ENCODE data around the gene ACTG1. TPM values are rescaled to one million over a fixed set of nuclear protein-coding genes. Genes with fewer than 3 reads are reported as not detected.

ACTG1 gene
- total and polyA plus RNA-seq, 2 donors (not counting 1 experiment from before 2014, with no cell fraction given) = 803 to 1,677 TPM

DNA sequence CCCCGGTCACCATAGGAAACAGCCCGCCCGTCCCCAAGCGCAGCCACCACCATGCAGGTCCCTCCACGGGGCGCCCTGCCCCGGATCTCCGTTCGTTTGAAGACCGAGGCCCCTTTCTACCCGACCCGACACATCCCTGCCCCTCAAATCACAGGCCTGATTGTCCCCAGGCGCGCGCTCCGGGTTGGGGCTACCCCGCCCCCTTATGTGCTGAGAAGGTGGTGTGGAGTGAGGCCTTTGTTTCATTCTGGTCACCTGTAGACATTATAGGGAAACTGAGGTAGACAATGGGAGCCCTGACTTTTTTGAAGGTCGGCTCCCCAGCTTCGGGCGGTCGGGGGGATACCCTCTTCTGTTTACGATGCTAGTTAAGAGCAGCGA is 763 bp upstream of the ACTG1 start:
- TF ChIP-seq EZH2 (IDR thresholded peaks at IDR 0.05; ENCODE audit: borderline replicate concordance, insufficient read depth, low read depth, low read length, poor library complexity, severe bottlenecking) = no peak
- TF ChIP-seq, protein P1, sequence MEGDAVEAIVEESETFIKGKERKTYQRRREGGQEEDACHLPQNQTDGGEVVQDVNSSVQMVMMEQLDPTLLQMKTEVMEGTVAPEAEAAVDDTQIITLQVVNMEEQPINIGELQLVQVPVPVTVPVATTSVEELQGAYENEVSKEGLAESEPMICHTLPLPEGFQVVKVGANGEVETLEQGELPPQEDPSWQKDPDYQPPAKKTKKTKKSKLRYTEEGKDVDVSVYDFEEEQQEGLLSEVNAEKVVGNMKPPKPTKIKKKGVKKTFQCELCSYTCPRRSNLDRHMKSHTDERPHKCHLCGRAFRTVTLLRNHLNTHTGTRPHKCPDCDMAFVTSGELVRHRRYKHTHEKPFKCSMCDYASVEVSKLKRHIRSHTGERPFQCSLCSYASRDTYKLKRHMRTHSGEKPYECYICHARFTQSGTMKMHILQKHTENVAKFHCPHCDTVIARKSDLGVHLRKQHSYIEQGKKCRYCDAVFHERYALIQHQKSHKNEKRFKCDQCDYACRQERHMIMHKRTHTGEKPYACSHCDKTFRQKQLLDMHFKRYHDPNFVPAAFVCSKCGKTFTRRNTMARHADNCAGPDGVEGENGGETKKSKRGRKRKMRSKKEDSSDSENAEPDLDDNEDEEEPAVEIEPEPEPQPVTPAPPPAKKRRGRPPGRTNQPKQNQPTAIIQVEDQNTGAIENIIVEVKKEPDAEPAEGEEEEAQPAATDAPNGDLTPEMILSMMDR (IDR thresholded peaks at IDR 0.05) = no peak
- DNase-seq = peak; percentile 86
- Mint-ChIP-seq H3K27ac (peak overlapping the region; percentile 96), H3K4me1 (peaks cover 72% of the 10 kb centered on the region), H3K9me3 (ENCODE audit: insufficient read depth) (no peaks in the 10 kb centered on the region), H3K27me3 (no peaks in the 10 kb centered on the region), H3K4me3 (peak overlapping the region; percentile 84)
- H3K27ac ChIP-seq (ENCODE audit: low read length in 2 of 2) = peak overlapping the region; percentile 89 to 97
- H3K4me3 ChIP-seq (ENCODE audit: control extremely low read depth in 1 of 5, extremely low read depth in 1 of 5, insufficient read depth in 1 of 5, low read depth in 2 of 5, low read length in 4 of 5) = peak overlapping the region; percentile 40 to 94 (median 73)
- POLR2A ChIA-PET = interaction anchor here (1.0 to 4.8 kb wide), 6 partner anchors 30 to 118 kb away, joined by 3 to 33 read pairs (median 8); partner anchors contain the start of genes BAHCC1 and FAAP100
- H3K79me2 ChIP-seq (ENCODE audit: control insufficient read depth, insufficient read depth, low read length) = peaks cover 71% of the 10 kb centered on the region
- 1% methylated on average over 17 of the region's 23 CpGs for WGBS (ENCODE audit: insufficient coverage)
- ATAC-seq (ENCODE audit: low read depth) = peak; percentile 13
- no peaks in the 10 kb centered on the region for H3K27me3 ChIP-seq (replicated peaks in 1 of 4; ENCODE audit: control extremely low read depth in 1 of 4, control insufficient read depth in 3 of 4, insufficient read depth in 4 of 4, low read length in 3 of 4)
- H2AFZ ChIP-seq (ENCODE audit: insufficient read depth, low read depth, low read length, poor library complexity, severe bottlenecking) = peak overlapping the region; percentile 74
- intact Hi-C loops (cut with micrococcal nuclease) = loop anchor here (1.0 to 10.0 kb wide), 5 partner anchors 39 to 1716 kb away; partner anchors contain the start of genes CBX8, FAAP100, SLC25A10 and SLC38A10
- CTCF ChIA-PET = interaction anchor here (0.7 to 2.1 kb wide), 6 partner anchors 10 to 116 kb away, joined by 3 to 7 read pairs (median 3); partner anchors contain the start of gene FAAP100
- H3K9ac ChIP-seq (ENCODE audit: low read length) = peak overlapping the region; percentile 87
- H4K20me1 ChIP-seq (ENCODE audit: control insufficient read depth, insufficient read depth, low read length, poor library complexity, severe bottlenecking) = peaks cover 43% of the 10 kb centered on the region
- no peaks in the 10 kb centered on the region for H3K9me3 ChIP-seq (ENCODE audit: control extremely low read depth in 1 of 3, control insufficient read depth in 2 of 3, insufficient read depth in 1 of 3, low read length in 2 of 3)
- peaks cover 0 to 42% of the 10 kb centered on the region in 2 experiments for H3K36me3 ChIP-seq (replicated peaks in 1 of 2; ENCODE audit: control extremely low read depth in 1 of 2, control insufficient read depth in 1 of 2, extremely low read depth in 1 of 2, insufficient read depth in 2 of 2, low read length in 1 of 2)
- H3K4me1 ChIP-seq (ENCODE audit: control insufficient read depth in 2 of 2, insufficient read depth in 2 of 2, low read length in 2 of 2) = peaks cover 52 to 75% of the 10 kb centered on the region in 2 donors
- peak overlapping the region; percentile 99 for H3K4me2 ChIP-seq (replicated peaks; ENCODE audit: low read depth, low read length, poor library complexity, severe bottlenecking)

Measured in B cell (primary cell).